GM20000 (cell line): ENCODE data around the gene CACNB4.
"Not testable (repeated sequence)": the region's sequence is repeated elsewhere in the genome, so short reads cannot be mapped to it uniquely, and the experiment has no call there.

Experiments
- DNase-seq: peaks from one replicate; pipeline ENCODE4 v3.0.0; 2012; ENCODE audit warnings: low spot score
- CTCF ChIP-seq: IDR thresholded peaks from 2 replicates; pipeline ENCODE4 v1.5.1; 2012; ENCODE audit warnings: mild to moderate bottlenecking, control low read depth; ENCODE audit errors: extremely low read depth, missing control alignments

The CACNB4 gene

DNA sequence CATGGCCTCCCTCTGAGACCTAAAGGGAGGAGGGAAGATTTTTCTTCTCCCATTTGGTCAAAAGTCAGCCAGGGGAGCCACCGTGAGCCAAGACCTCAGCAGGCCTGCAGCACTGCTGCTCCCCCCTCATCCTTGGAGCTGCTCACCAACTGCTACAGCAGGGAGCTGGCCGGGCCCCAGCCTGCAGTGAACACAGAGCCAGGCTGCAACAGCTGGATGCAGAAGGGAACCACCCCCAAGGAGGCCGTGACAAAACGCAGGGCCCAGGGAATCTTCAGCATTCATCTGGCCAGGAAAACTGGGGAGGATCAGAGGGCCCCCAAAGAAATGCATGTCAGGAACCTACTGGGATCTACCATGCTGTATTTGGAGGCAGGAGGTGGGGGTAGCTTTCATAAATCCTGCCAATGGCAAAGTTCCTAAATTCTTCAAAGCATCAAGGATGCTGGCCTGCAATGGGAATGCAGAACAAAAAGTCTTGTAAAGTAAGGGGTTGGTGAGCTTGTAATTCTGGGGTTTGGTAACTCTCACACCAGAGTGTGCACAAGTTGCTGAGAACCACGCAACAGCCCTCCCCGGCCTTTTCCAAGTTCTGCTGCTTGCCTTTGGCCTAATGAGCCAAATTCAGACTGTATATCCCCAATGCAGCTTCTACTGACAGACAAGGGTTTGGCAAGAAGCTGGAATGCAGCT, 61.0 kb downstream of the CACNB4 start:
- no peak for DNase-seq
- no peak for TF ChIP-seq CTCF

DNA sequence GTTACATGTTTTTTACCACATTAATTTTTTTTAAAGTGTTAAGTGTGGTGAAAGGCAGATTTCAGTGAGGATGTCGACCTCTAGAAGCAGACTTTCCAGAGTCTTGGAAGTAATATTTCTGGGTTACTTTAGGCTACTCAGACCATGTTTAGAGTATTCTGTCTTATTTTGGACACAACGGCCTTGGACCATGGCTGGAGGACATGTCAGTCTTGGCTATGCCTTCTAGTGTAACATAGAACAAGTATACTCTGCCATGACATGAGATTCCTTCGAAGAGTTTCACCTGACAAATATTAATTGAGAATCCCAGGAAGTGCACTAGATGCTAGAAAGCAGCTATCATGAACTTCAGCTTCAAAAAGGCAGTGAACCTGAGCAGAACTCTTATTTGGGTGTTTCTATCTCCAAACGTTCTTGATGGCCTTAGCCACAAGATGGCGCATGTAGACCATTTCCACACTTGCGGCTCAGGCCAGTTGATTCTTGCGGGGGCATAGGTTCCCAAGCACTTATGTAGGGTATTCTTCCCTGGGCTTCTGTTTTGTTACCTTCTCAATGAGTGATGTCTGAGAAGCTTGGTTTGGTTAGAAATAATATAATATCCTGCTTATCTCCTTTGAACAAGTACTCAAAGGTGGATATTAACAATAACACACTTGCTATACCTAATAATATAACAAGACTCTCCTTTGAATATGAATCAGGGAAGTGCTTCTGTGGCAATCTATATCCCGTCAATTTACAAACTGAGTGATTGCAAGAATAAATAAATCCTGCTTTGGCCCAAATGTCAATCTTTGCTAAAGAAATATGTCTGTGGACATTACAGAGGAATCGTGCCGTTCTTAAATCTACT, 62.0 kb downstream of the CACNB4 start:
- TF ChIP-seq CTCF = peak; percentile 59

DNA sequence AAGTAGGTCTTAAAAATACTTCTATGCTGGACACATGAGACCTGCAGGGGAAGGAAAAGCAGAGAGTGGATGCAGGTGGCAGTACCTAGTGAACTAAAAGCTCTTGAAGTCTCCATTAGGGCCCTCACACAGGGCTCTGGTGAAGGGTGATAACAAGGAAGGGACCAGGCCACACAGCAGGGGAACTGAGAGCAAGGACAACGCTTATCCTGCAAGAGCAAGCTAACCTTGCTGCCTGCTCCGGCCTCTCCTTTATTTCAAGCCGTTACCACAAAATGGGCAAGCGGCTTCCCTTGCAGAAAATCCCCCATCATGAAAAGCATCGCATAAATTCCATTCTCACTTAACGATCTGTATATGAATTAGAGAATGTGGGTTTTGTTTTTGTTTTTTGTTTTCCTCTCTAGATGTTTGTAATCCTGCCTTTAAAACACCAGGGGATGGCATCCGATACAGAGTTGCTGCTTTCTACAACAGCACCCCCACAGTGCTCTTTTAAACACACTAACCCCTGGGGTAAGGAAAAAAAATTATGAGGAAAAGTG, 64.5 kb downstream of the CACNB4 start:
- no peak for DNase-seq
- TF ChIP-seq CTCF = no peak

More for the DNA sequence above, 62.0 kb downstream of the CACNB4 start:
- peak; percentile 63 for DNase-seq

DNA sequence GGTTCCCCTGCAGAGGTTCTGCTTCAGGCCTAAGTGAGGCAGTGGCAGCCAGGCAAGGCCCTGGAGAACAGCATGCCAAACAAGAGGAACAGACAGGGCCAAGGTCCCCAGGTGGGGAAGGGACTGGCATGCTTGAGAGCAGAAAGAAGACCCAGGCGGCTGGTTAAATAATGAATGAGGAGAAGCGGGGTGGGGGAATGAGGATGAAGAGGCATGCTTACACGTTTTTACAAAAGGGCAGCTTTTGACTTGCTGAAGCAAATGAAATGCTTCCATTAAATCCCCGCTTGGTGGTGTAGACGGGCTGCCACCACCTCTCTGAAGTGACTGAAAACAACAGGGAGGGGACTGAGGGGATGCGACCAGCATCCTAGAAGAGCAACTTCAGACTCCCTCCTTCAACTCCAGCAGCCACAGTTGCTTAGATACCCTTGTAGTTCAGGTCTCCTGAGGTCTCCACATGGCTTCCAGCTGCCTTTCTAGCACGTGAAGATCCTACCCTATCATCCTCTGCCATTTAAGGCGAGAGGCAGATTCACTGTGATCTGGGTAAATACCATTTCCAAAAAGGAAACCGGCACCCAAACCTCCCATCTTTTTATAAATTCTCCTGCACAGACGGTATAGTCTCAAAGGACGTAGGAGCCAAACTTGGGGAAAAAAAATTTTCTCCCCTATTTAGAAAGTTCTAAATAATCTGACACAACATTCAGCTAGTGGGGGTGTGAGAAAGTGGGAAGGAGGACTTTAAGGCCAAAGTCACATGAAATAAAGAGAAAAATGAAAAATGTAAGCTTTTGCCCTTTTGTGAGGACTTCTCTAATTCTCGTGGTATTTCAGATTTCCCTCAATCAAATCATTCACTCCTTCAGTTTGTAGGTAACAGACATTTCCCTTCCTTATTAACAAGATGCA, 65.6 kb downstream of the CACNB4 start:
- no peak for TF ChIP-seq CTCF
- no peak for DNase-seq

GRCh38 chr2:152031747-152032306, 67.0 kb downstream of the CACNB4 start:
- no peak for DNase-seq
- no peak for TF ChIP-seq CTCF

DNA sequence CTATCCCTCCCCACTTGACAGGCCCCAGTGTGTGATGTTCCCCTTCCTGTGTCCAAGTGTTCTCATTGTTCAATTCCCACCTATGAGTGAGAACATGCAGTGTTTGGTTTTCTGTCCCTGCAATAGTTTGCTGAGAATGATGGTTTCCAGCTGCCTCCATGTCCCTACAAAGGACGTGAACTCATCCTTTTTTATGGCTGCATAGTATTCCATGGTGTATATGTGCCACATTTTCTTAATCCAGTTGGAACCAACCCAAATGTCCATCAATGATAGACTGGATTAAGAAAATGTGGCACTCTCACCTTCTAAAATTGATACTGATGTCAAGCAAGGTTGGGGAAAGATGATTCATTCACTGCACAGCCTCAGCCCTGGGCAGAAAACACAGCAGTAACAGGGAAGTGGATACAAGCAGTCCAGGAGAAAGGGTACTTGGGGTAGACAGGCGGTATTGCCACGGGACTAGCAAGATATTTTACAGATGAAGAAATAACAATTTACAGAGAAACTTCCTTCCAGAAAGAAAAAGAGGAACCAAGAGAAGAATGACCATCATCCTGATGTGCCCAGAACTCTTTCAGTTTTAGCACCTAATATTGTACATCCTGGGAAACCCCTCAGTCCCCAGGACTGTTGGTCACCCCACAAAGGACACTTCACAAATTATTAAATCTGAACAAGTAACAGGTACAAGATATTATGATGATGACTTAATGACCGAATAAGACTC, 68.1 kb downstream of the CACNB4 start:
- not testable (repeated sequence) for DNase-seq
